SW 1271 (cell line): ENCODE measurements around the gene C1QTNF6.

Source experiments
- DNase-seq, 2 experiments: peaks; one replicate each; lab custom pipeline; 2025; lab: John Stamatoyannopoulos, UW

Gene C1QTNF6

GRCh38 chr22:37141971-37142370, 46.1 kb downstream of the C1QTNF6 start:
- no peak for DNase-seq

- no peak for DNase-seq
Measured at GRCh38 chr22:37141476-37141875, 46.6 kb downstream of the C1QTNF6 start.

- DNase-seq, result no peak
Measured at GRCh38 chr22:37140686-37141323, 47.2 kb downstream of the C1QTNF6 start.

GRCh38 chr22:37139762-37140161, 48.3 kb downstream of the C1QTNF6 start:
- no peak for DNase-seq

- DNase-seq, result no peak
Measured at GRCh38 chr22:37138849-37139561, 49.0 kb downstream of the C1QTNF6 start.

- DNase-seq, result no peak
Measured at GRCh38 chr22:37137903-37138665, 50.0 kb downstream of the C1QTNF6 start.

- DNase-seq, result no peak
Measured at GRCh38 chr22:37137131-37137530, 50.9 kb downstream of the C1QTNF6 start.

GRCh38 chr22:37135023-37135422, 53.0 kb downstream of the C1QTNF6 start:
- DNase-seq, result no peak

- DNase-seq, result no peak
Measured at GRCh38 chr22:37133304-37134018, 54.6 kb downstream of the C1QTNF6 start.

- DNase-seq, result no peak
Measured at GRCh38 chr22:37132773-37133172, 55.3 kb downstream of the C1QTNF6 start.
